Hepatocyte (in vitro differentiated cells): ENCODE results near the gene NTSR2.

Experiments
- EZH2 ChIP-seq: fragments of 200-600 bp; sonication (generic); IDR thresholded peaks from 2 replicates; pipeline ENCODE4 v1.6.1; 2016; ENCODE audit warnings: antibody characterized with exemption, mild to moderate bottlenecking, borderline replicate concordance
- TF ChIP-seq, protein P1 (sequence below): fragments of 200-600 bp; sonication (generic); IDR thresholded peaks from 2 replicates; pipeline ENCODE4 v1.5.1; 2016; ENCODE audit warnings: antibody characterized with exemption, mild to moderate bottlenecking; ENCODE audit not compliant: poor library complexity

DNA sequence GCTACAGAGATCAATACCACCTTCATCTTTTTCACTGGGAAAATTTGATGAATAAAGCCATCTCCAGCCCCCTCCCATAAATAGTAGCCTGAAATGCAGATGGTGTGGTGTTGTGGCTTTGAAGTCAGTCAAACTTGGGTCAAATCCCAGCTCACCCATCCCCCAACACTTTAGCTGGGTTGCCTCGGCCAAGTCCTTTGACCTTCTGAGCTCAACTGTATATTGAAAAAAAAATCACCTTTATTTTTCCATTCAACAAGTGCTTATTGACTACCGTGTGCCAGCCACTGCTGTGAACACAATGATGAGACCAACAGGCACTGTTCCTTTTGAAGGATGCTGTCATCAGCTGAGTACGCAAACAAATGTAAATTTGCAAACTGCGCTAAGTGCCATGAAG lies 35.1 kb upstream of the NTSR2 start:
- TF ChIP-seq, protein P1, sequence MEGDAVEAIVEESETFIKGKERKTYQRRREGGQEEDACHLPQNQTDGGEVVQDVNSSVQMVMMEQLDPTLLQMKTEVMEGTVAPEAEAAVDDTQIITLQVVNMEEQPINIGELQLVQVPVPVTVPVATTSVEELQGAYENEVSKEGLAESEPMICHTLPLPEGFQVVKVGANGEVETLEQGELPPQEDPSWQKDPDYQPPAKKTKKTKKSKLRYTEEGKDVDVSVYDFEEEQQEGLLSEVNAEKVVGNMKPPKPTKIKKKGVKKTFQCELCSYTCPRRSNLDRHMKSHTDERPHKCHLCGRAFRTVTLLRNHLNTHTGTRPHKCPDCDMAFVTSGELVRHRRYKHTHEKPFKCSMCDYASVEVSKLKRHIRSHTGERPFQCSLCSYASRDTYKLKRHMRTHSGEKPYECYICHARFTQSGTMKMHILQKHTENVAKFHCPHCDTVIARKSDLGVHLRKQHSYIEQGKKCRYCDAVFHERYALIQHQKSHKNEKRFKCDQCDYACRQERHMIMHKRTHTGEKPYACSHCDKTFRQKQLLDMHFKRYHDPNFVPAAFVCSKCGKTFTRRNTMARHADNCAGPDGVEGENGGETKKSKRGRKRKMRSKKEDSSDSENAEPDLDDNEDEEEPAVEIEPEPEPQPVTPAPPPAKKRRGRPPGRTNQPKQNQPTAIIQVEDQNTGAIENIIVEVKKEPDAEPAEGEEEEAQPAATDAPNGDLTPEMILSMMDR, result no peak
- no peak for TF ChIP-seq EZH2
